GM12878 (cell line): ENCODE measurements around the gene LRRC10B.

Experiments used
- BACH1 ChIP-seq: fragments of 450-650 bp; IDR thresholded peaks from 2 replicates; pipeline ENCODE4 v1.6.1; 2017; ENCODE audit warnings: mild to moderate bottlenecking, borderline replicate concordance
- BHLHE40 ChIP-seq, 2 experiments: fragments of 450-650 bp in 1 of 2; IDR thresholded peaks; 2 replicates each; pipeline ENCODE4 v1.6.1; 2011 to 2017; ENCODE audit warnings: low read depth in 2 of 2, borderline replicate concordance in 1 of 2, improper control_type of control experiment in 1 of 2, low read length in 1 of 2, mild to moderate bottlenecking in 1 of 2
- CREB1 ChIP-seq: IDR thresholded peaks from 2 replicates; pipeline ENCODE4 v1.6.1; 2012; ENCODE audit warnings: low read depth, mild to moderate bottlenecking, inconsistent platforms
- FOS ChIP-seq: IDR thresholded peaks from 3 replicates; pipeline ENCODE4 v1.6.1; 2011; ENCODE audit warnings: borderline replicate concordance; ENCODE audit not compliant: insufficient read length; ENCODE audit errors: extremely low read depth
- POLR2AphosphoS5 ChIP-seq: IDR thresholded peaks from 2 replicates; pipeline ENCODE4 v1.6.1; 2011; ENCODE audit warnings: mild to moderate bottlenecking, low read length, inconsistent platforms
- RAD21 ChIP-seq: IDR thresholded peaks from 2 replicates; pipeline ENCODE4 v1.6.1; 2011; ENCODE audit warnings: mild to moderate bottlenecking, low read depth, low read length, moderate library complexity; ENCODE audit not compliant: insufficient read depth
- RCOR1 ChIP-seq: conservative IDR thresholded peaks from 2 replicates; pipeline ENCODE4 v1.6.1; 2012; ENCODE audit warnings: low read depth, low read length, improper control_type of control experiment
- SP1 ChIP-seq: IDR thresholded peaks from one replicate; pipeline ENCODE4 v1.6.1; 2011; ENCODE audit warnings: low read depth, low read length
- ZBTB33 ChIP-seq: fragments of 450-650 bp; IDR thresholded peaks from 2 replicates; pipeline ENCODE4 v1.6.1; 2017; ENCODE audit warnings: mild to moderate bottlenecking
- TF ChIP-seq, protein P1 (sequence below): IDR thresholded peaks from 2 replicates; pipeline ENCODE4 v1.6.1; 2012; ENCODE audit warnings: mild to moderate bottlenecking, low read depth, low read length
- TF ChIP-seq, protein P2 (sequence below), 3 experiments: IDR thresholded peaks in 2 of 3; conservative IDR thresholded peaks in 1 of 3; 2 replicates each; pipeline ENCODE4 v1.5.1; 2011; ENCODE audit warnings: low read depth in 3 of 3, low read length in 3 of 3, mild to moderate bottlenecking in 3 of 3, control low read depth in 2 of 3, moderate library complexity in 2 of 3, inconsistent platforms in 1 of 3, mixed read lengths in 1 of 3; ENCODE audit not compliant: control insufficient read depth in 2 of 3, insufficient read depth in 1 of 3; ENCODE audit errors: extremely low read depth in 1 of 3

DNA sequence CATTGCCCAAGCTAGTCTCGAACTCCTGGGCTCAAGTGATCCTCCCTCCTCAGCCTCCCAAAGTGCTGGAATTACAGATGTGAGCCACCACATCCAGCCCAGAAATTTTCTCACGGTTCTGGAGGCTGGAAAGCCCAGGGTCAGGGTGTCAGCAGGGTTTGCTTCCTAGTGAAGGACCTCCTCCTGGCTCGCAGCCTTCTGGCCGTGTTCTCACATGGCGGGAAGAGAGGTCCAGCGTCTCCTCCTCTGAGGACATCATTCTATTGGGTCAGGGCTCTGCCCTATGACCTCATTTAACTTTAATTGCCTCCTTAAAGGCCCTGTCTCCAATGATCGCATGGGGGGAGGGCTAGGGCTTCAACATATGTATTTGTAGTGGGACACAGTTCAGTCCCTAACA lies 40.5 kb upstream of the LRRC10B start:
- TF ChIP-seq FOS (no peak), RCOR1 (no peak), RAD21 (no peak), SP1 (no peak), POLR2AphosphoS5 (no peak), BHLHE40 (IDR thresholded peaks at IDR 0.05; ENCODE audit: borderline replicate concordance in 1 of 2, low read depth in 2 of 2, low read length in 1 of 2) (no peak), CREB1 (no peak), ZBTB33 (no peak), BACH1 (no peak)
- TF ChIP-seq, protein P1, sequence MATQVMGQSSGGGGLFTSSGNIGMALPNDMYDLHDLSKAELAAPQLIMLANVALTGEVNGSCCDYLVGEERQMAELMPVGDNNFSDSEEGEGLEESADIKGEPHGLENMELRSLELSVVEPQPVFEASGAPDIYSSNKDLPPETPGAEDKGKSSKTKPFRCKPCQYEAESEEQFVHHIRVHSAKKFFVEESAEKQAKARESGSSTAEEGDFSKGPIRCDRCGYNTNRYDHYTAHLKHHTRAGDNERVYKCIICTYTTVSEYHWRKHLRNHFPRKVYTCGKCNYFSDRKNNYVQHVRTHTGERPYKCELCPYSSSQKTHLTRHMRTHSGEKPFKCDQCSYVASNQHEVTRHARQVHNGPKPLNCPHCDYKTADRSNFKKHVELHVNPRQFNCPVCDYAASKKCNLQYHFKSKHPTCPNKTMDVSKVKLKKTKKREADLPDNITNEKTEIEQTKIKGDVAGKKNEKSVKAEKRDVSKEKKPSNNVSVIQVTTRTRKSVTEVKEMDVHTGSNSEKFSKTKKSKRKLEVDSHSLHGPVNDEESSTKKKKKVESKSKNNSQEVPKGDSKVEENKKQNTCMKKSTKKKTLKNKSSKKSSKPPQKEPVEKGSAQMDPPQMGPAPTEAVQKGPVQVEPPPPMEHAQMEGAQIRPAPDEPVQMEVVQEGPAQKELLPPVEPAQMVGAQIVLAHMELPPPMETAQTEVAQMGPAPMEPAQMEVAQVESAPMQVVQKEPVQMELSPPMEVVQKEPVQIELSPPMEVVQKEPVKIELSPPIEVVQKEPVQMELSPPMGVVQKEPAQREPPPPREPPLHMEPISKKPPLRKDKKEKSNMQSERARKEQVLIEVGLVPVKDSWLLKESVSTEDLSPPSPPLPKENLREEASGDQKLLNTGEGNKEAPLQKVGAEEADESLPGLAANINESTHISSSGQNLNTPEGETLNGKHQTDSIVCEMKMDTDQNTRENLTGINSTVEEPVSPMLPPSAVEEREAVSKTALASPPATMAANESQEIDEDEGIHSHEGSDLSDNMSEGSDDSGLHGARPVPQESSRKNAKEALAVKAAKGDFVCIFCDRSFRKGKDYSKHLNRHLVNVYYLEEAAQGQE, result no peak
- TF ChIP-seq, protein P2, sequence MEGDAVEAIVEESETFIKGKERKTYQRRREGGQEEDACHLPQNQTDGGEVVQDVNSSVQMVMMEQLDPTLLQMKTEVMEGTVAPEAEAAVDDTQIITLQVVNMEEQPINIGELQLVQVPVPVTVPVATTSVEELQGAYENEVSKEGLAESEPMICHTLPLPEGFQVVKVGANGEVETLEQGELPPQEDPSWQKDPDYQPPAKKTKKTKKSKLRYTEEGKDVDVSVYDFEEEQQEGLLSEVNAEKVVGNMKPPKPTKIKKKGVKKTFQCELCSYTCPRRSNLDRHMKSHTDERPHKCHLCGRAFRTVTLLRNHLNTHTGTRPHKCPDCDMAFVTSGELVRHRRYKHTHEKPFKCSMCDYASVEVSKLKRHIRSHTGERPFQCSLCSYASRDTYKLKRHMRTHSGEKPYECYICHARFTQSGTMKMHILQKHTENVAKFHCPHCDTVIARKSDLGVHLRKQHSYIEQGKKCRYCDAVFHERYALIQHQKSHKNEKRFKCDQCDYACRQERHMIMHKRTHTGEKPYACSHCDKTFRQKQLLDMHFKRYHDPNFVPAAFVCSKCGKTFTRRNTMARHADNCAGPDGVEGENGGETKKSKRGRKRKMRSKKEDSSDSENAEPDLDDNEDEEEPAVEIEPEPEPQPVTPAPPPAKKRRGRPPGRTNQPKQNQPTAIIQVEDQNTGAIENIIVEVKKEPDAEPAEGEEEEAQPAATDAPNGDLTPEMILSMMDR (IDR thresholded peaks at IDR 0.05 in 2 of 3, conservative IDR thresholded peaks at IDR 0.05 in 1 of 3; ENCODE audit: control insufficient read depth in 2 of 3, extremely low read depth in 1 of 3, insufficient read depth in 1 of 3, low read depth in 3 of 3, low read length in 3 of 3), result no peak
